Lower leg skin (tissue), 3 donors: ENCODE measurements around the gene ZC3H7A.

Experiments
- POLR2A ChIP-seq, 2 donors: fragments of 450-650 bp; IDR thresholded peaks; one replicate each; pipeline ENCODE4 v1.6.1; 2016 to 2017; ENCODE audit warnings: antibody characterized with exemption in 2 of 2, mild to moderate bottlenecking in 1 of 2, moderate library complexity in 1 of 2
- TF ChIP-seq, protein P1 (sequence below), 3 donors: fragments of 450-650 bp; IDR thresholded peaks; one replicate each; pipeline ENCODE4 v1.5.1; 2016; ENCODE audit warnings: antibody characterized with exemption in 3 of 3, mild to moderate bottlenecking in 3 of 3, moderate library complexity in 2 of 3

DNA sequence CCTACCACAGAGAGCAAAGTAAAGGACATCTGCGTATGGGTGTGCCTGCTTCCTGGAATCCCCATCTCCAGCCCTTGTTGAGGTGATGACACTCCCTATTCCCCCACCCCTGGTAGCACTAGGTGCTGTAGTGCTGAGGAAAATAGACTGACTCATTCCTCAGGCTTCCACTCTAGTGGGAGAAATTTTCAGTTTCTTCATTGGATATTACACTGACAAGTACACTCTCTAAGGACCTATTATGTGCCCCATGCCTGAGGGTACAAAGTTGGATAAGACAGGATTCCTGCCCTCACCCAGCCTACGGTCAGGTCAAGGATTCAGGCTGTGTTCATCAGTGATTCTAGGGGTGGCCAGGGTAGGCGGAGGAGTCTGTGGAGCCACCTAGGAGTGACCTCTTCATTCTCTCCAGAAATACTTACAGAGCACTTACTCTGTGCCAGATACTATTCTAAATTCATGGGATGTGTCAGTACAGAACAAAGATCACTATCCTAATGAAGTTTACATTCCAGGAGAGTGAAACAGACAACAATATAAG, 4.5 kb upstream of the ZC3H7A start:
- TF ChIP-seq POLR2A (IDR thresholded peaks at IDR 0.05), result no peak
- TF ChIP-seq, protein P1, sequence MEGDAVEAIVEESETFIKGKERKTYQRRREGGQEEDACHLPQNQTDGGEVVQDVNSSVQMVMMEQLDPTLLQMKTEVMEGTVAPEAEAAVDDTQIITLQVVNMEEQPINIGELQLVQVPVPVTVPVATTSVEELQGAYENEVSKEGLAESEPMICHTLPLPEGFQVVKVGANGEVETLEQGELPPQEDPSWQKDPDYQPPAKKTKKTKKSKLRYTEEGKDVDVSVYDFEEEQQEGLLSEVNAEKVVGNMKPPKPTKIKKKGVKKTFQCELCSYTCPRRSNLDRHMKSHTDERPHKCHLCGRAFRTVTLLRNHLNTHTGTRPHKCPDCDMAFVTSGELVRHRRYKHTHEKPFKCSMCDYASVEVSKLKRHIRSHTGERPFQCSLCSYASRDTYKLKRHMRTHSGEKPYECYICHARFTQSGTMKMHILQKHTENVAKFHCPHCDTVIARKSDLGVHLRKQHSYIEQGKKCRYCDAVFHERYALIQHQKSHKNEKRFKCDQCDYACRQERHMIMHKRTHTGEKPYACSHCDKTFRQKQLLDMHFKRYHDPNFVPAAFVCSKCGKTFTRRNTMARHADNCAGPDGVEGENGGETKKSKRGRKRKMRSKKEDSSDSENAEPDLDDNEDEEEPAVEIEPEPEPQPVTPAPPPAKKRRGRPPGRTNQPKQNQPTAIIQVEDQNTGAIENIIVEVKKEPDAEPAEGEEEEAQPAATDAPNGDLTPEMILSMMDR (IDR thresholded peaks at IDR 0.05), result no peak
